Thymus (tissue), 11 donors: ENCODE results near the gene EEF1E1. TPM values are rescaled to one million over a fixed set of nuclear protein-coding genes. Genes with fewer than 3 reads are reported as not detected.
"Not testable (repeated sequence)": the region's sequence is repeated elsewhere in the genome, so short reads cannot be mapped to it uniquely, and the experiment has no call there.

ENCODE experiments used
- DNase-seq, 9 donors: peaks; one replicate each; pipeline ENCODE4 v3.0.0-alpha.2; 2013; ENCODE audit warnings: low spot score in 9 of 9, low read depth in 6 of 9, missing footprints in 1 of 9
- H3K27ac ChIP-seq, 2 donors: one replicate each; pipeline ENCODE4 v1.5.1; 2013; ENCODE audit warnings: control low read depth in 1 of 2, low read depth in 1 of 2, low read length in 1 of 2, mild to moderate bottlenecking in 1 of 2, moderate library complexity in 1 of 2
- H3K27me3 ChIP-seq, 2 donors: one replicate each; pipeline ENCODE4 v1.5.1; 2013; ENCODE audit warnings: low read length in 1 of 2; ENCODE audit not compliant: control insufficient read depth in 2 of 2, insufficient read depth in 1 of 2
- H3K36me3 ChIP-seq, 2 donors: one replicate each; pipeline ENCODE4 v1.5.1; 2013; ENCODE audit warnings: low read length in 1 of 2, mild to moderate bottlenecking in 1 of 2, moderate library complexity in 1 of 2; ENCODE audit not compliant: control insufficient read depth in 2 of 2, insufficient read depth in 2 of 2
- H3K4me1 ChIP-seq, 2 donors: one replicate each; pipeline ENCODE4 v1.5.1; 2013; ENCODE audit warnings: low read length in 2 of 2; ENCODE audit not compliant: control insufficient read depth in 2 of 2, insufficient read depth in 2 of 2
- H3K4me3 ChIP-seq, 2 donors: one replicate each; pipeline ENCODE4 v1.5.1; 2013; ENCODE audit warnings: low read length in 2 of 2, control low read depth in 1 of 2, mild to moderate bottlenecking in 1 of 2
- H3K9me3 ChIP-seq, 2 donors: one replicate each; pipeline ENCODE4 v1.5.1; 2013; ENCODE audit warnings: low read length in 1 of 2, mild to moderate bottlenecking in 1 of 2; ENCODE audit not compliant: control insufficient read depth in 2 of 2, insufficient read depth in 1 of 2
- WGBS: extraction: QIAGEN DNeasy Blood & Tissue Kit; methylation state at CpG from one replicate; pipeline ENCODE4 v1.1.7; 2013; 5-methylcytosine and 5-hydroxymethylcytosine counted together
- polyA plus RNA-seq: library from polyadenylated mRNA; stranded (reverse); fragments of 200-250 nt; gene quantifications from one replicate; pipeline ENCODE4 v1.2.3, GENCODE V29; 2013
- total RNA-seq: library from RNA; stranded (reverse); fragments of 120-200 nt; gene quantifications from one replicate; pipeline ENCODE4 v1.2.4, GENCODE V29; 2013
- donor health status: healthy.

EEF1E1 gene
- total and polyA plus RNA-seq, 2 donors, result 34.0 to 48.2 TPM

- peaks cover 0 to 4% of the 10 kb centered on the region in 2 donors for H3K36me3 ChIP-seq
- no peak overlapping the region for H3K27ac ChIP-seq
- peaks cover 0 to 3% of the 10 kb centered on the region in 2 donors for H3K9me3 ChIP-seq
- no peak for DNase-seq
- H3K27me3 ChIP-seq, result no peaks in the 10 kb centered on the region
- H3K4me3 ChIP-seq, result no peak overlapping the region
- 96% methylated on average over 9 of the region's 9 CpGs for WGBS
- no peaks in the 10 kb centered on the region for H3K4me1 ChIP-seq
Measured at GRCh38 chr6:8041913-8042583, 60.3 kb downstream of the EEF1E1 start.

- not testable (repeated sequence) for H3K27me3 ChIP-seq
- 91% methylated on average over 3 of the region's 3 CpGs for WGBS
Measured at GRCh38 chr6:8034107-8034506, 68.2 kb downstream of the EEF1E1 start.

GRCh38 chr6:8030920-8031319 lies 71.4 kb downstream of the EEF1E1 start:
- no peaks in the 10 kb centered on the region for H3K9me3 ChIP-seq
- no peak overlapping the region for H3K27ac ChIP-seq
- H3K4me3 ChIP-seq, result no peak overlapping the region
- no peak for DNase-seq
- H3K4me1 ChIP-seq, result no peaks in the 10 kb centered on the region
- H3K27me3 ChIP-seq, result no peaks in the 10 kb centered on the region
- H3K36me3 ChIP-seq, result no peaks in the 10 kb centered on the region
- WGBS, result 89% methylated on average over 5 of the region's 5 CpGs

More at GRCh38 chr6:8034107-8034506, 68.2 kb downstream of the EEF1E1 start:
- not testable (repeated sequence) for H3K36me3 ChIP-seq, H3K9me3 ChIP-seq, H3K4me3 ChIP-seq, H3K27ac ChIP-seq, H3K4me1 ChIP-seq, DNase-seq

Other genes with a start within 250 kb of the EEF1E1 start
- 36.9 TPM for gene TXNDC5, start 191.8 kb downstream of the EEF1E1 start, total RNA-seq
- gene TXNDC5, start 191.8 kb downstream of the EEF1E1 start, polyA plus RNA-seq, result 25.3 TPM
- 20.0 TPM for gene BLOC1S5, start 38.2 kb downstream of the EEF1E1 start, total RNA-seq
- 10.3 TPM for gene BLOC1S5, start 38.2 kb downstream of the EEF1E1 start, polyA plus RNA-seq